Subcutaneous abdominal adipose tissue (tissue), 5 donors: ENCODE results near the gene JMJD7.
"Not testable (repeated sequence)": the region's sequence is repeated elsewhere in the genome, so short reads cannot be mapped to it uniquely, and the experiment has no call there.

Source experiments
- H3K27ac ChIP-seq: one replicate; pipeline ENCODE4 v1.7.0; 2013; ENCODE audit warnings: low read depth, mild to moderate bottlenecking, inconsistent platforms, low read length, moderate library complexity
- H3K27me3 ChIP-seq, 5 donors: one replicate each; pipeline ENCODE4 v1.7.0; 2013; ENCODE audit warnings: low read length in 5 of 5, inconsistent platforms in 1 of 5; ENCODE audit not compliant: control insufficient read depth in 5 of 5, insufficient read depth in 4 of 5
- H3K36me3 ChIP-seq, 5 donors: one replicate each; pipeline ENCODE4 v1.7.0; 2013; ENCODE audit warnings: low read length in 5 of 5; ENCODE audit not compliant: control insufficient read depth in 5 of 5, insufficient read depth in 5 of 5
- H3K4me1 ChIP-seq, 5 donors: one replicate each; pipeline ENCODE4 v1.7.0; 2013; ENCODE audit warnings: low read length in 5 of 5, mild to moderate bottlenecking in 3 of 5, moderate library complexity in 1 of 5; ENCODE audit not compliant: control insufficient read depth in 5 of 5, insufficient read depth in 5 of 5
- H3K4me3 ChIP-seq, 5 donors: one replicate each; pipeline ENCODE4 v1.7.0; 2013; ENCODE audit warnings: low read length in 5 of 5, low read depth in 1 of 5
- H3K9ac ChIP-seq, 5 donors: one replicate each; pipeline ENCODE4 v1.7.0; 2013; ENCODE audit warnings: low read length in 5 of 5, mild to moderate bottlenecking in 4 of 5, moderate library complexity in 3 of 5
- H3K9me3 ChIP-seq, 5 donors: one replicate each; pipeline ENCODE4 v1.7.0; 2013; ENCODE audit warnings: low read length in 5 of 5; ENCODE audit not compliant: control insufficient read depth in 5 of 5
- donor health status: healthy.
- donor health status: healthy.
- donor health status: healthy.
- donor health status: healthy.
- donor health status: healthy.

The JMJD7 gene

DNA sequence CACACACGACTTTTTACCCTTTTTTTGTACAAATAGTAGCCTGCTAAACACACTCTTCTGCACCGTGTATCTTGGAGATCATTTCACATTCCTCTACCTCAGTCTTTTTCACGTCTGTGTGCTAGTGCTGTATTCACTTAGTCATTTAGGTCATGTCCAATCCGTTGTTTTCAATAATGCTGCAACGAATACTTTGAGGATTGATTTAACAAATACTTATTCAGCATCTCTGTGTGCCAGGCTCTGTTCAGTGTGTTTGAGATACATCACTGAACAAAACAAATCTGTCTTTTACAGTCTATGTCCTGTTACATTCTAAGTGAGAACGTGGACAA lies 882 bp downstream of the JMJD7 start:
- peaks cover 0 to 32% (median 23%) of the 10 kb centered on the region in 5 donors for H3K4me1 ChIP-seq
- H3K4me3 ChIP-seq, result peak overlapping the region; percentile 82 to 93 (median 90)
- H3K27ac ChIP-seq, result peak overlapping the region; percentile 70
- H3K36me3 ChIP-seq, result peaks cover 0 to 46% (median 27%) of the 10 kb centered on the region in 5 donors
- no peaks in the 10 kb centered on the region for H3K27me3 ChIP-seq
- peak overlapping the region; percentile 78 to 93 (median 89) for H3K9ac ChIP-seq
- no peaks in the 10 kb centered on the region for H3K9me3 ChIP-seq

DNA sequence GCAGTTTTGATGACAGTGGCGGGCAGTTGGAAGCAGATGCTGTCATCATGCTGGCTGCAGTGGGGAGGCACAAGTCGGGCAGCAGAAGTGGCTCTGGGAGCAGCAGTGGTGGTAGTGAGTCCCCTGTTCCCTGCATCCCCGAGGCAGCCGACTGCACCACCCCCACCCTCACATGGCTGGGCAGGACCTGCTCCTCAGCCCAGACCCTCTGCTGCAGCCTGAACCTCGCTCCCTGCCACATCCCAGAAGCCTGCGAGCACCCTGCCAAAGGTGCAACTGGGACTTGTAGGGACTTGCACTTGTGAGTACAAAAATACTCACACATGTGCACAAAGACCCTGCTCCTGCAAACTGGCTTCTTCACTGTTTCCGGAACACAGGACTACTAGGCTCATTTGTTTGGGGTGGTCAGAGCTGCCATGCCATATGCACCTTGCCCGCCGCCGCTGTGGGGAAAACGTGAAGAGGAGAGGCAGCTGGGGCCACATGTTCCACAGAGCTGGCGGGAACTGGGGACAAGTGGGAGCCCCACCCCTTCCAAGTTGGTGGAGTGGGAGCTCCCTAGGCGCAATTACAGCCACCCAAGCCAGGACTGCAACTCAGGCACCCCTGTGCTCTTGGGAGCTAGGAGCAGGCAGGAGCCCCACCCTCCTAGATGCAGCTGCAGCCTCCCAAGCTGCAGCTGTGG lies 2.2 kb downstream of the JMJD7 start:
- Histone ChIP-seq H3K4me3 (no peak overlapping the region), H3K9me3 (no peaks in the 10 kb centered on the region), H3K27ac (no peak overlapping the region), H3K4me1 (peaks cover 0 to 32% (median 23%) of the 10 kb centered on the region in 5 donors), H3K27me3 (no peaks in the 10 kb centered on the region), H3K9ac (no peak overlapping the region), H3K36me3 (peaks cover 0 to 38% (median 20%) of the 10 kb centered on the region in 5 donors)

DNA sequence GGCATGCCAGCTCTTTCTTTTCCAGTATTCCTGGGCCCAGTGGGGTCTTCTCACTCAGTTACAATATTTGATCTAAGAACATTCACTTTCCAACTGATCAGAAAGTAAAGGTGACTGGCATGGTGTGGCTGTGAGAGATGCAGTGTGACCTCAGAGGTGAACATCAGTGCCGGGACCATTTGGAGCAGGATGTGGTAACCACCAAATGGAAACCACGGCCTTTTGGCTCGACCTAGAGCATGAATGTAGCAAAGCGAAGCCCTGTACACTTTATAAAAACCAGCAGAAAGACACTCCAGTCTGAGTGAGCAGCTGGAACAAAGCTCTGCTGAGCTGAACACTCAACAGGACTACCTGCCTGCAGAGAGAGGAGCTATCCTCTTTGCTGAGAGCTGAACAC lies 3.4 kb downstream of the JMJD7 start:
- H3K4me3 ChIP-seq, H3K9ac ChIP-seq, H3K9me3 ChIP-seq, H3K27me3 ChIP-seq, H3K27ac ChIP-seq: not testable (repeated sequence)
- peaks cover 0 to 35% (median 22%) of the 10 kb centered on the region in 5 donors for H3K36me3 ChIP-seq
- H3K4me1 ChIP-seq, result peaks cover 0 to 32% (median 23%) of the 10 kb centered on the region in 5 donors

DNA sequence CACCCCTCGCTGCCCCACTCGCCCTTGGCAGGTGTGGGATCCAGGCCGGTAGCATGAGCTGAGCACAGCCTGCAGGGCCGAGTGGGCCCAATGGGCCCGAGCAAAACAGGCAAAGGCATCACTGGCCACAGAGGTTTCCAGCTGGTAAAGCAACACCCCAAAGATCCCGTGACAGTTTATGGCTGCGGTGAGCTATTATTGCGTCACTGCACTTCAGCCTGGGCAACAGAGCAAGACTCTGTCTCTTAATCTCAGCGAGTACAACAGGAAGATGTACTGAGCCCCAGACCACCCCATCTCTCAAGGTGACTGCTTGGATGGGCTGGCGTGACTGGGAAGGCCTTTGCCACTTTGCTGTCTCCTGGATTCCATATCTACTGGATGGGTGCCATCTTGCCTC lies 4.3 kb downstream of the JMJD7 start:
- Histone ChIP-seq H3K36me3 (peaks cover 0 to 43% (median 31%) of the 10 kb centered on the region in 5 donors), H3K27ac (no peak overlapping the region), H3K27me3 (no peaks in the 10 kb centered on the region)

DNA sequence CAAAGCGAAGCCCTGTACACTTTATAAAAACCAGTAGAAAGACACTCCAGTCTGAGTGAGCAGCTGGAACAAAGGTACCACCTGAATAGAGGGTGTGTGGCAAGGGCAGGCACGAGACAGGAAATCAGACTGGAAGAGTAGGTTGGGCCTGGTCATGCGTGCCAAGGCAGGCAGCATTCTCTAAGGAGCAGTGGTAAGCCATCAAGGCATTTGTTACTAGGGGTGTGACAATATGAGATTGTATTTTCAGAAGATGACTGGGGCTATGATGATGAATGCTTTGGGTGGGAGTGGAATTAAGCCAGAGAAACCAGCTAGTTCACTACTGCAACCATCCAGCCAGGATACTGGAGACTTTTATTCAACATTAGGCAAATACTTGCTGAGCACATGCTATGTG lies 5.0 kb downstream of the JMJD7 start:
- peaks cover 0 to 26% (median 17%) of the 10 kb centered on the region in 5 donors for H3K4me1 ChIP-seq
- no peaks in the 10 kb centered on the region for H3K9me3 ChIP-seq
- peaks cover 0 to 47% (median 33%) of the 10 kb centered on the region in 5 donors for H3K36me3 ChIP-seq
- no peak overlapping the region for H3K9ac ChIP-seq
- no peak overlapping the region for H3K27ac ChIP-seq
- H3K27me3 ChIP-seq, result no peaks in the 10 kb centered on the region
- H3K4me3 ChIP-seq, result no peak overlapping the region

More for the DNA sequence above, 4.3 kb downstream of the JMJD7 start:
- Histone ChIP-seq H3K9ac (no peak overlapping the region), H3K4me1 (peaks cover 0 to 30% (median 22%) of the 10 kb centered on the region in 5 donors), H3K4me3 (no peak overlapping the region), H3K9me3 (no peaks in the 10 kb centered on the region)

DNA sequence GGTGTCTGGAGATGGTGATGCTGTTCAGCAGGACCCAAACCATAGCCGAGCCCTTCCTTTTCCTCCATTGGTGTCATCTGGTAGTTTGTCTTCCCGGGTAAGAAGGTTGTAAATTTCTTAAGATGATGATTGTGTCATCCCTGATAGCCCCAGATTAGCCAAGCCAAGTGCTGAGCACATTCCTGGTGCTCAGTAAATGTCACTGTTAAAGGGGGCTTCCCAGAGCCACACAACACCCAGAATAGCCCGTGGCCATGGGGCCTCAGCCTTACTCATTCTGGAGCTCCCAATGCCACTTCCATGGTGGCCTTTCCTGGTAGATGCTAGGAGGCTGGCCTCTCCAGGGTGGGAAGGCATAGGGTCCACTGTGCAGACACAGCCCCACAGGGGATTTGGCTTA lies 6.2 kb downstream of the JMJD7 start:
- Histone ChIP-seq H3K27ac (no peak overlapping the region), H3K9ac (no peak overlapping the region), H3K9me3 (no peaks in the 10 kb centered on the region), H3K4me3 (no peak overlapping the region), H3K27me3 (no peaks in the 10 kb centered on the region), H3K36me3 (peaks cover 0 to 54% (median 37%) of the 10 kb centered on the region in 5 donors), H3K4me1 (peaks cover 0 to 16% (median 8%) of the 10 kb centered on the region in 5 donors)

DNA sequence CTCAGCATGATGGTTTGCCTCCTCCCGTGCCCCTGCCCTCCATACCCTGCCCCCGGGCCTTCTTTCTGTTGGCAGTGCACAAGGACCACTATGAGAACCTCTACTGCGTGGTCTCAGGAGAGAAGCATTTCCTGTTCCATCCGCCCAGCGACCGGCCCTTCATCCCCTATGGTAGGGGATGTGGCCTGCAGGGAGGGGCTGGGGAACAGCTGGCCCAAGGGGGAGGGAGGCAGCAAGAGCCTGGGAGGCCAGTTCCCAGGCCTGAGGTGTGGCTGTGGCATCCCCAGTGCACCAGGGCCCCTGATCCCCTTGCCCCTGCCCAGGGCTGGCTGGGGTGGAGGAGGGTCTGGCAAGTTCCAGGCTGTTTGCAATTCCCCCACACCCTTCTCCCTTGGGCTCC lies 8.2 kb downstream of the JMJD7 start:
- peaks cover 0 to 62% (median 43%) of the 10 kb centered on the region in 5 donors for H3K36me3 ChIP-seq
- no peak overlapping the region for H3K9ac ChIP-seq
- H3K27ac ChIP-seq, result no peak overlapping the region
- H3K9me3 ChIP-seq, result no peaks in the 10 kb centered on the region
- no peak overlapping the region for H3K4me3 ChIP-seq
- peaks cover 0 to 5% (median 0%) of the 10 kb centered on the region in 5 donors for H3K4me1 ChIP-seq
- H3K27me3 ChIP-seq, result no peaks in the 10 kb centered on the region

DNA sequence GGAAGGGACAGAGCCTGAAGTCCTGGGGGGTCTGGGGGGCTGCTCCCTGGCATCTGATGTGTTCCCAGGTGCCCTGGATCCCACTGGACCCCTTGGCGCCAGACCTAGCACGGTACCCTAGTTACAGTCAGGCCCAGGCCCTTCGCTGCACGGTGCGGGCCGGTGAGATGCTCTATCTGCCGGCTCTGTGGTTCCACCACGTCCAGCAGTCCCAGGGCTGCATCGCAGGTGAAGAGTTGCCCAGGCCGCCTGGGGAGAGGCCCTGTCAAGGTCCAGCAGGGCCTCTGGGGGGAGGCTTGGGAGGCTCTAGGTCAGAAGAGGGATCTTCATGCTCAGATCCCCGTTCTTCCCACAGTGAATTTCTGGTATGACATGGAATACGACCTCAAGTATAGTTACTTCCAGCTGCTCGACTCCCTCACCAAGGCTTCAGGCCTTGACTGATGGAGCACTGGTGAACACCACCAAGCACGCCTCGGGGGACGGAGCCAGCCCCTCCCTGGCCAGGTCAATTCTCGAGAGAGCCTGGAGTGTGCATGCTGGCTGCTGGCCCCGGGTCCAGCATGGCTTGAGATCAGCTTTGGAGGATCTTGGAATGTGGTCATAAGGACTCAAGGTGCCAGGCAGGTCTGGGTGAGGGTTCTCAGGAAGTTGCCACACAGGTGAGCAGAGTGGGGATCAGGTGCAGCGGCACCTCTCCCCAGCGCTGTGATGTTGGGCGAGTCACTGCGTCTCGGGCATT lies 9.0 kb downstream of the JMJD7 start:
- Histone ChIP-seq H3K9me3 (no peaks in the 10 kb centered on the region), H3K9ac (no peak overlapping the region), H3K4me3 (no peak overlapping the region), H3K4me1 (peaks cover 0 to 11% (median 5%) of the 10 kb centered on the region in 5 donors), H3K36me3 (peaks cover 0 to 61% (median 44%) of the 10 kb centered on the region in 5 donors), H3K27ac (no peak overlapping the region), H3K27me3 (no peaks in the 10 kb centered on the region)

DNA sequence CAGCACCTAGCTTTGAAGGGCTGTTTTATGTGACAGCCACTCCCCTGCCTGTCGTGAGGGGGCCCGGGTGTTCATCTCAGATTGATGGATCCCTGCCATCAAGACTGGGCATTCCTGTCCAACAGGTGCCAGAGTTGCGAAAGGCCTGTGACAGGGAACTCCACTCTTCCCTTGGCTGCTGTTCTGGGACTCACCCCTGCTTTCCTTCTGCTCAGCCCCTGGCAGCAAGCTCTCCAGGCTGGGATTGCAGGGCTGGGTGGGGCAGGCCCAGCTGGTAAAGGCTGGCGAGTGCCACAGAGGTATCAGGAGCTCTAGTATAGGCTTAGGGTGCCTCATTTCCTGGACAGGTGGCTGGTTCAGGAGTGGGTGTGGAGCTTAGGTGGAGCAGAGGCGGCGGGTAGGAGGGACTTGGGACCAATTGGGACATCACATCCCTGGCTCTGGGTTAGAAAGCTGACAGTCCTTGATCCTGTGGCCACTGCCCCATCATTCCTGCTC lies 10.6 kb downstream of the JMJD7 start, which contains the start of gene PLA2G4B:
PLA2G4B (plus strand) TSS at position 448 of the 498 bp plus-strand sequence. CDS start 67 bp downstream, outside the sequence.
- H3K9me3 ChIP-seq, result no peaks in the 10 kb centered on the region
- H3K4me3 ChIP-seq, result no peak within 1 kb of the TSS
- peaks cover 0 to 10% (median 5%) of the 10 kb centered on the region in 5 donors for H3K4me1 ChIP-seq
- H3K27me3 ChIP-seq, result no peaks in the 10 kb centered on the region
- peaks cover 0 to 65% (median 43%) of the 10 kb centered on the region in 5 donors for H3K36me3 ChIP-seq
- H3K9ac ChIP-seq, result peak within 1 kb of the TSS in 2 of 5 donors; percentile 15 to 32
- no peak within 1 kb of the TSS for H3K27ac ChIP-seq
